Measurements from ENCODE around the gene ENOSF1. TPM values are rescaled to one million over a fixed set of nuclear protein-coding genes. Genes with fewer than 3 reads are reported as not detected.

ENOSF1 gene
- total RNA-seq, 2 experiments from 2014 or later, result 67.2 to 70.3 TPM

DNA sequence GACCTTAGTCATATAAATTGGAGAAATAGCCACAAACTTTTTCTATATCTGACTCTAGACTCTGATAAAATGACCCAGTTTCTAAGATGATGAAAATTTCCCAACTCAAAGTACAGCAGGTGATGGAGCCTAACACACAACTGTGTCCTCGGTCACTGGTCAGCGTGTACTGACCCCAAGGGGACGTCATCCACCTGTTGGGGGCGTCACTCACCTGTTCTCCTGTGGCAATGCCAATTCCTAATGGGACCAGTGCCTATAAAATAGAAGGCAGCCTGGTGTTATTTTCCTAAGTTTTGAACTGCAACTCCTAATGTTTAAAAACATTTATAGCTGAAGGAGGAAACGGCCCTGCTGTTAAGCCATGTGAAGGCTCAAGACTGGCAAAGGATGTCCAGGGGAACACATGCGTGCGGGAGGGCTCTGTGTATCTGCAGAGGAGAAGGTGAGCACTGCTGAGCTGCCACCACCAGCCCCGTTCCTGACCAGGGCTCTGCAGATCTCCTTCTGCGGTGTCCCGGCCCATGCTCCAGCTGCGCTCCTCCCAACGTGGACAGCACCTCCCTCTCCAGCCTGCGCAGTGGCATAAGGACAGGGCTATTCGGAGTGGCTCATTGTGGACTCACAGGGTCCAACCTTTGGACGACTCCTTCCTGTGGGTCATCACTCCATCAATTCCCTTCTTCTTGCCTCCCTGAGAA, 33.8 kb downstream of the ENOSF1 start:
- ChIA-PET POLR2A (no interaction called here), CTCF (interaction anchor here (1.0 to 1.3 kb wide), 2 partner anchors 8 to 12 kb away, joined by 3 to 6 read pairs; no protein-coding TSS in a partner anchor)
- Mint-ChIP-seq H3K9me3 (no peaks in the 10 kb centered on the region), H3K4me3 (no peak overlapping the region), H3K27me3 (no peaks in the 10 kb centered on the region), H3K36me3 (ENCODE audit: low read depth) (peaks cover 55% of the 10 kb centered on the region), H3K4me1 (peaks cover 30% of the 10 kb centered on the region), H3K27ac (peak overlapping the region; percentile 19)
- no peak for DNase-seq

- Mint-ChIP-seq H3K4me3 (no peak overlapping the region), H3K27me3 (no peaks in the 10 kb centered on the region), H3K36me3 (ENCODE audit: low read depth) (peaks cover 53% of the 10 kb centered on the region), H3K9me3 (no peaks in the 10 kb centered on the region), H3K4me1 (peaks cover 25% of the 10 kb centered on the region), H3K27ac (peak overlapping the region; percentile 80)
- ChIA-PET CTCF (no interaction called here), POLR2A (no interaction called here)
- DNase-seq, result no peak
Measured at GRCh38 chr18:677951-678381, 34.5 kb downstream of the ENOSF1 start.

DNA sequence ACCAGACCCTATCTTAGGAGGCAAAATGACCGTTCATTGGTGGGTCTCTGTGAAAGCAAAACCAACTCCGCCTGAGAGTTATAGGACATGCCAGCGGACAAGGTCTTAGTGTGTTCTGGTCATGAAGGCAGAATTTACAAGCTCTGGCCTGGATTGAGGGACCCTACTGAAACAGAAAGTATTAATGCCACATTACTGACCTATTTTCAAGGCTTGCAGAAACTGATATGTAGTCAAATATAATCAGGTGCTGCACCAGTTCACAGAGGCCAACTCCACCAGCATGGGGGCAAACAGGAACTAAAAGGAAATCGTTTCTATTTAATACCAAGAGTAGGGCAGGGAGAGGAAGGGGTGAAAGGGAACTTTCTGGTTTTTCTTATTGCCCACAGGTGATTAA, 35.3 kb downstream of the ENOSF1 start:
- DNase-seq, result no peak
- peaks cover 19% of the 10 kb centered on the region for H3K4me1 Mint-ChIP-seq
- ChIA-PET CTCF (no interaction called here), POLR2A (no interaction called here)
- H3K27ac Mint-ChIP-seq, result no peak overlapping the region
- H3K36me3 Mint-ChIP-seq (ENCODE audit: low read depth), result peaks cover 56% of the 10 kb centered on the region
- H3K9me3 Mint-ChIP-seq, result no peaks in the 10 kb centered on the region
- no peak overlapping the region for H3K4me3 Mint-ChIP-seq
- H3K27me3 Mint-ChIP-seq, result no peaks in the 10 kb centered on the region

- no peaks in the 10 kb centered on the region for H3K27me3 Mint-ChIP-seq
- H3K9me3 Mint-ChIP-seq, result no peaks in the 10 kb centered on the region
- H3K4me1 Mint-ChIP-seq, result peaks cover 14% of the 10 kb centered on the region
- DNase-seq, result no peak
- peaks cover 52% of the 10 kb centered on the region for H3K36me3 Mint-ChIP-seq (ENCODE audit: low read depth)
- no peak overlapping the region for H3K27ac Mint-ChIP-seq
- H3K4me3 Mint-ChIP-seq, result no peak overlapping the region
- CTCF ChIA-PET, result no interaction called here
- POLR2A ChIA-PET, result no interaction called here
Measured at GRCh38 chr18:676736-677135, 35.7 kb downstream of the ENOSF1 start.

DNA sequence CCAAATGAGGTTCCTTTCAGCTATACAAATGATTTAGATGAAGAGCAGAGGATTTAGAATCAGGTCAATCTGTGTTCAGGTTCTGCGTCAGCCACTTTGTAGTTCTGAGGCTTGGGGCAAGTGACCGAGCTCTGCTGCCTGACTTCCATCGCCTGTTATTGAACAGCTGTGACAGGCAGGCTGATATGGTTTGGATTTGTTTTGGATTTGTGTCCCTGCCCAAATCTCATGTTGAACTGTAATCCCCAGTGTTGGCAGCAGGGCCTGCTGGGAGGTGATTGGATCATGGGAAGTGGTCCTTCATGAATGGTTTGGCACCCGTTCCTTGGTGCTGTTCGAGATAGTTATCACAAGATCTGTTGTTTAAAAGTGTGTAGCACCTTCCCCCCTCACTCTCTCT, 36.4 kb downstream of the ENOSF1 start:
- POLR2A ChIA-PET, result interaction anchor here (1.1 kb wide), 1 partner anchor 157 kb away, joined by 5 read pairs; no protein-coding TSS in a partner anchor
- Mint-ChIP-seq H3K4me1 (peaks cover 8% of the 10 kb centered on the region), H3K36me3 (ENCODE audit: low read depth) (peaks cover 52% of the 10 kb centered on the region), H3K27ac (peak overlapping the region; percentile 82), H3K4me3 (no peak overlapping the region), H3K9me3 (no peaks in the 10 kb centered on the region), H3K27me3 (no peaks in the 10 kb centered on the region)
- no peak for DNase-seq
- CTCF ChIA-PET, result no interaction called here

- H3K27me3 Mint-ChIP-seq, result no peaks in the 10 kb centered on the region
- no peak for DNase-seq
- ChIA-PET CTCF (no interaction called here), POLR2A (interaction anchor here (1.1 kb wide), 1 partner anchor 157 kb away, joined by 5 read pairs; no protein-coding TSS in a partner anchor)
- no peak overlapping the region for H3K27ac Mint-ChIP-seq
- H3K36me3 Mint-ChIP-seq (ENCODE audit: low read depth), result peaks cover 55% of the 10 kb centered on the region
- H3K9me3 Mint-ChIP-seq, result no peaks in the 10 kb centered on the region
- H3K4me3 Mint-ChIP-seq, result no peak overlapping the region
- peaks cover 7% of the 10 kb centered on the region for H3K4me1 Mint-ChIP-seq
Measured at GRCh38 chr18:675307-675706, 37.1 kb downstream of the ENOSF1 start.

DNA sequence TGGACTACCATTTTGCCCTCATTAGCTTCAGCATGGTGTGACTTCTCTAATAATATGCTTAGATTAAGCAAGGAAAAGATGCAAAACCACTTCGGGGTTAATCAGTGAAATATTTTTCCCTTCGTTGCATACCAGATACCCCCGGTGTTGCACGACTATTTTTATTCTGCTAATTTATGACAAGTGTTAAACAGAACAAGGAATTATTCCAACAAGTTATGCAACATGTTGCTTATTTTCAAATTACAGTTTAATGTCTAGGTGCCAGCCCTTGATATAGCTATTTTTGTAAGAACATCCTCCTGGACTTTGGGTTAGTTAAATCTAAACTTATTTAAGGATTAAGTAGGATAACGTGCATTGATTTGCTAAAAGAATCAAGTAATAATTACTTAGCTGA, 38.7 kb downstream of the ENOSF1 start:
- Mint-ChIP-seq H3K4me3 (no peak overlapping the region), H3K27me3 (no peaks in the 10 kb centered on the region), H3K36me3 (ENCODE audit: low read depth) (peaks cover 59% of the 10 kb centered on the region), H3K4me1 (peaks cover 9% of the 10 kb centered on the region), H3K9me3 (no peaks in the 10 kb centered on the region), H3K27ac (no peak overlapping the region)
- CTCF ChIA-PET, result interaction anchor here (0.5 to 1.8 kb wide), 4 partner anchors 12 to 199 kb away, joined by 3 to 5 read pairs (median 4); partner anchors contain the start of genes ENOSF1 and TYMS
- DNase-seq, result no peak
- POLR2A ChIA-PET, result interaction anchor here (1.0 kb wide), 1 partner anchor 8 kb away, joined by 5 read pairs; no protein-coding TSS in a partner anchor

DNA sequence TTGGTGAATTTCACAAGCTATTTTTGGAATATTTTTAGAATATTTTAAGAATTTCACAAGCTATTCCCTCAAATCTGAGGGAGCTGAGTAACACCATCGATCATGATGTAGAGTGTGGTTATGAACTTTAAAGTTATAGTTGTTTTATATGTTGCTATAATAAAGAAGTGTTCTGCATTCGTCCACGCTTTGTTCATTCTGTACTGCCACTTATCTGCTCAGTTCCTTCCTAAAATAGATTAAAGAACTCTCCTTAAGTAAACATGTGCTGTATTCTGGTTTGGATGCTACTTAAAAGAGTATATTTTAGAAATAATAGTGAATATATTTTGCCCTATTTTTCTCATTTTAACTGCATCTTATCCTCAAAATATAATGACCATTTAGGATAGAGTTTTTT, 39.1 kb downstream of the ENOSF1 start:
- POLR2A ChIA-PET, result interaction anchor here (1.0 kb wide), 1 partner anchor 9 kb away, joined by 5 read pairs; no protein-coding TSS in a partner anchor

DNA sequence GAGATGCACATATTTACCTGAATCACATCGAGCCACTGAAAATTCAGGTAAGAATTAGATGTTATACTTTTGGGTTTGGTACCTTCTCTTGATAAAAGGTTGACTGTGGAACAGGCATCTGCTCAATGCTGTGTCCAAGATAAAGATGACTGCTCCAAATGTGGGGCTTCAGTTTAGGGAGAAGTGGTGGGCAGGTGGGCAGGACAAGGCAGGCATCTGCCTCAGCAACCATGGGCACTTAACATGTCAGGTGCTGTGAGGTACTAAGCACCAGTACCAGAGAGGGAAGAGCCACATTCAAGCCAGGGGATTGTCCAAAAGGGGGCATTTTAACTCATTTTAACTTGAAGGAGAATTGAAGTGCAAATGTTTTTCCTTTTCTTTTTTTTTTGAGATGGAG, 41.0 kb downstream of the ENOSF1 start:
- H3K36me3 Mint-ChIP-seq (ENCODE audit: low read depth), result peaks cover 64% of the 10 kb centered on the region

More for the DNA sequence above, 39.1 kb downstream of the ENOSF1 start:
- Mint-ChIP-seq H3K27ac (no peak overlapping the region), H3K4me3 (no peak overlapping the region), H3K9me3 (no peaks in the 10 kb centered on the region), H3K27me3 (no peaks in the 10 kb centered on the region), H3K4me1 (peaks cover 14% of the 10 kb centered on the region), H3K36me3 (ENCODE audit: low read depth) (peaks cover 63% of the 10 kb centered on the region)
- no peak for DNase-seq
- CTCF ChIA-PET, result interaction anchor here (1.0 to 1.8 kb wide), 4 partner anchors 9 to 39 kb away, joined by 3 to 5 read pairs (median 4); partner anchors contain the start of genes ENOSF1 and TYMS

DNA sequence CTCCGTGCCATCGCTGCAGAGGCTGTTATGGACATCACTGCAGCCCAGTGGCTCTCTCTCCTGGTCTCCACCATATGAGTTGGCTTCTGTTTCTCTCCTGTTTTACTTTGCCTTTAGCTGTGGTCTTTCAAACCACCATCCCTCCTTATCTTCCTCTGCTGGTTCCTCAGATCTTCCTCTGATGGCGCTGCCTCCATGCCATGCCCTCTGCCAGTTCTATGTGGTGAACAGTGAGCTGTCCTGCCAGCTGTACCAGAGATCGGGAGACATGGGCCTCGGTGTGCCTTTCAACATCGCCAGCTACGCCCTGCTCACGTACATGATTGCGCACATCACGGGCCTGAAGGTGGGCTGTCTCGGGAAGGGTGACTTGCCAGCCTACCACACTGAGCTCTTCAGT, 41.9 kb downstream of the ENOSF1 start:
- H3K27me3 Mint-ChIP-seq, result no peaks in the 10 kb centered on the region
- POLR2A ChIA-PET, result interaction anchor here (0.6 kb wide), 2 partner anchors 28 to 306 kb away, joined by 3 read pairs; no protein-coding TSS in a partner anchor

More for the DNA sequence above, 41.0 kb downstream of the ENOSF1 start:
- DNase-seq, result no peak
- CTCF ChIA-PET, result interaction anchor here (1.5 to 1.7 kb wide), 3 partner anchors 8 to 41 kb away, joined by 6 to 10 read pairs (median 6); partner anchors contain the start of gene ENOSF1
- H3K9me3 Mint-ChIP-seq, result peaks cover 3% of the 10 kb centered on the region
- peak overlapping the region; percentile 78 for H3K27ac Mint-ChIP-seq
- H3K4me3 Mint-ChIP-seq, result no peak overlapping the region
- POLR2A ChIA-PET, result no interaction called here
- H3K4me1 Mint-ChIP-seq, result peaks cover 18% of the 10 kb centered on the region
- no peaks in the 10 kb centered on the region for H3K27me3 Mint-ChIP-seq

DNA sequence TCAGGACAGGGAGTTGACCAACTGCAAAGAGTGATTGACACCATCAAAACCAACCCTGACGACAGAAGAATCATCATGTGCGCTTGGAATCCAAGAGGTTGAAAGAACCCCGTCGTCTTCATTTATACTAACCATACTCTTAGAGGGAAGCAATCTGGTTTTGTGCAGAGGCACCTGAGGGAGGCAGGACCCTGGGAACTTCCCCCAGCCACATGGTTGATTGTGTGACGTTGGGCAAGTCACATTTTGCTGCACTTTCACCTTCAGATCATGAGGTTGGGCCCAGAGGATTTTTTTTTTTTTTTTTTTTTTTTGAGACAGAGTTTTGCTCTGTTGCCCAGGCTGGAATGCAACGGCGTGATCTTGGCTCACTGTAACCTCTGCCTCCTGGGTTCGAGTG, 43.4 kb downstream of the ENOSF1 start:
- ChIA-PET CTCF (interaction anchor here (1.6 kb wide), 1 partner anchor 13 kb away, joined by 3 read pairs; no protein-coding TSS in a partner anchor), POLR2A (no interaction called here)
- Mint-ChIP-seq H3K27ac (peak overlapping the region; percentile 60), H3K4me3 (no peak overlapping the region), H3K9me3 (peaks cover 7% of the 10 kb centered on the region), H3K4me1 (peaks cover 25% of the 10 kb centered on the region), H3K27me3 (no peaks in the 10 kb centered on the region), H3K36me3 (ENCODE audit: low read depth) (peaks cover 63% of the 10 kb centered on the region)
- DNase-seq, result no peak

More for the DNA sequence above, 41.9 kb downstream of the ENOSF1 start:
- no peak for DNase-seq
- Mint-ChIP-seq H3K27ac (no peak overlapping the region), H3K36me3 (ENCODE audit: low read depth) (peaks cover 65% of the 10 kb centered on the region), H3K9me3 (peaks cover 7% of the 10 kb centered on the region), H3K4me1 (peaks cover 25% of the 10 kb centered on the region), H3K4me3 (no peak overlapping the region)
- CTCF ChIA-PET, result interaction anchor here (0.6 to 1.7 kb wide), 4 partner anchors 9 to 43 kb away, joined by 3 to 10 read pairs (median 6); partner anchors contain the start of gene ENOSF1

GRCh38 chr18:668260-668659, 44.2 kb downstream of the ENOSF1 start:
- H3K4me3 Mint-ChIP-seq, result no peak overlapping the region
- H3K27ac Mint-ChIP-seq, result peak overlapping the region; percentile 37
- no peak for DNase-seq
- peaks cover 27% of the 10 kb centered on the region for H3K4me1 Mint-ChIP-seq
- peaks cover 67% of the 10 kb centered on the region for H3K36me3 Mint-ChIP-seq (ENCODE audit: low read depth)
- POLR2A ChIA-PET, result no interaction called here
- H3K27me3 Mint-ChIP-seq, result no peaks in the 10 kb centered on the region
- CTCF ChIA-PET, result interaction anchor here (1.3 to 1.6 kb wide), 3 partner anchors 10 to 162 kb away, joined by 3 to 5 read pairs (median 4); partner anchors contain the start of gene TYMS
- H3K9me3 Mint-ChIP-seq, result peaks cover 7% of the 10 kb centered on the region

- peaks cover 66% of the 10 kb centered on the region for H3K36me3 Mint-ChIP-seq (ENCODE audit: low read depth)
- no peak overlapping the region for H3K27ac Mint-ChIP-seq
- DNase-seq, result no peak
- ChIA-PET POLR2A (no interaction called here), CTCF (interaction anchor here (0.5 to 1.0 kb wide), 4 partner anchors 13 to 169 kb away, joined by 3 read pairs; no protein-coding TSS in a partner anchor)
- H3K4me1 Mint-ChIP-seq, result peaks cover 31% of the 10 kb centered on the region
- H3K4me3 Mint-ChIP-seq, result no peak overlapping the region
- H3K9me3 Mint-ChIP-seq, result peaks cover 10% of the 10 kb centered on the region
- no peaks in the 10 kb centered on the region for H3K27me3 Mint-ChIP-seq
Measured at GRCh38 chr18:666628-667027, 45.8 kb downstream of the ENOSF1 start.
